GM19328 (cell line): ENCODE results near the gene SRSF4.

ENCODE experiments used
- ATAC-seq: cut with Tn5 transposase; IDR thresholded peaks from one replicate; pipeline ENCODE4 v1.9.1; 2021; ENCODE audit warnings: mild to moderate bottlenecking, moderate library complexity; ENCODE audit not compliant: unreplicated experiment

SRSF4 gene

DNA sequence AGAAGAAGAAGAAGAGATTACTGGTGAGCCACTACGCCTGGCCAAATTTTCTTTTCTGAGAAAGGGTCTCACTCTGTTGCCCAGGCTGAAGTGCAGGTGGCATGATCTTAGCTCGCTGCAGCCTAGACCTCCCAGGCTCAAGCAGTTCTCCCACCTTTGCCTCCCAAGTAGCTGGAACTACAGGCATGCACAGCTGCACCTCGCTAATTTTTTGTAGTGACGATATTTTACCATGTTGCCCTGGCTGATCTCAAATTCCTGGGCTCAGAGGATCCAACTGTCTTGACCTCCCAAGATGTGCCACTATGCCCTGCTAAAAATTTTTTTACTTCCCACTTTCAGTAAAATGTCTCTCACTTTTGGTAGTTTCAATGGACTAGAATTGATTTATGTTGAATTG is 82.4 kb downstream of the SRSF4 start:
- no peak for ATAC-seq
